Measurements from ENCODE around the gene CINP. TPM values are rescaled to one million over a fixed set of nuclear protein-coding genes. Genes with fewer than 3 reads are reported as not detected.

Gene CINP
- total and polyA plus RNA-seq, 9 of the 15 experiments (the other 6 are each of a cell fraction or from before 2014, with no cell fraction given): 36.3 to 63.2 (median 43.7) TPM

DNA sequence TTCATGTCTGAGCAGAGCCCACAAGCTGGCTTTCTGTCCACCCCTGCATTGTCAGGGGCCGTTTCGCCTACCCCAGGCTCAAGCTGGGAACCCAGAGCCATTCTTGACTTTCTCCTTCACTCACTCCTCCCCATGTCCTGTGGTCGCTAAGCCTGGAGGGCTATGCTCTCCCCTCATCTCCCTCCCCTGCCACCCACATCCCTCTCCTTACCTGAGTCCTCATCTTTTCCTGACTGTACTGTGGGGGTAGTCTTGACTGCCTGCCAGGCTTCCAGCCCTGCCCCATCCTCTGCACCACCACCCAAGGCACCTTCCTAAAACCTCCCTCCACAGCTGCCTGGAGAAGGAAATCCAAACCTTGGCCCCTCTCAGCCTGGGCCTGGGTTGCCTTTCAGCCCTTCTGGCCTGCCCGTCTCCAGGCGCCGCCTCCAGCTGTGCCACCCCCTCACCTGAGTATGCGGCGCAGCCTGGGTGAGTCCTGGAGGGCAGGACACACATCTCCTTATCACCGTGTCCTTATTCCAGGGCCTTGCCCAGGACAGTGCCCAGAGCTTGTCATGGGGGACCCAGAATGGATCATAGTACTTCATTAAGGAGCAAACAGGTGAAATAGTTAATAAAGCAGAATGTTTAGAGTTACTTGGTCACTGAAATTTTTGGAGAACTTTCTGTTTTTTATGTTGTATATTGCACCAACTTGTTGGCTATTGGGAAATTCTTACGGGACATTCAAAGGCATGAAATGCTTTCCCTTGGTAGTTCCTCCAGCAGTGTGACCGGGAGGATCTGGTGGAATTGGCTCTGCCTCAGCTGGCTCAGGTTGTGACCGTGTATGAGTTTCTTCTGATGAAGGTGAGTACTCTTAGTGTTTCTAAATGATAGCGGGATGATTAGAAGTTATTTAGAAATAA lies 28.6 kb downstream of the CINP start:
- no peaks in the 10 kb centered on the region for H3K27me3 ChIP-seq (ENCODE audit: control insufficient read depth in 2 of 2, insufficient read depth in 2 of 2, low read length in 2 of 2)
- in situ Hi-C loops (cut with MboI): no loop called here
- FAIRE-seq (no peak), DNase-seq (ENCODE audit: extremely low read depth in 1 of 4, low spot score in 3 of 4) (no peak), ATAC-seq (no peak)
- H3K9me3 ChIP-seq (replicated peaks; ENCODE audit: control insufficient read depth, insufficient read depth, low read depth, low read length): no peaks in the 10 kb centered on the region
- POLR2A ChIA-PET: interaction anchor here (0.6 kb wide), 1 partner anchor 16 kb away, joined by 4 read pairs; no protein-coding TSS in a partner anchor
- CTCF ChIA-PET (ENCODE audit: low intra/inter-chr PET ratio): no interaction called here
- H3K4me1 ChIP-seq (replicated peaks in 1 of 2; ENCODE audit: control insufficient read depth in 2 of 2, insufficient read depth in 2 of 2, low read length in 2 of 2): no peaks in the 10 kb centered on the region
- H3K27ac ChIP-seq (ENCODE audit: extremely low read depth, low read depth, low read length): no peak overlapping the region
- no peaks in the 10 kb centered on the region for H3K9me1 ChIP-seq (ENCODE audit: control insufficient read depth, insufficient read depth, low read length)
- no peak overlapping the region for H3K9ac ChIP-seq (ENCODE audit: insufficient read depth in 1 of 2, low read depth in 2 of 2, low read length in 2 of 2)
- no peaks in the 10 kb centered on the region for H4K20me1 ChIP-seq (replicated peaks; ENCODE audit: control insufficient read depth, insufficient read depth, low read length)
- H2AFZ ChIP-seq (ENCODE audit: low read depth, low read length): no peak overlapping the region
- no TSS peak for BruUV-seq (replicated peaks)
- intact Hi-C loops (cut with micrococcal nuclease): no loop called here
- TF ChIP-seq, protein P1, sequence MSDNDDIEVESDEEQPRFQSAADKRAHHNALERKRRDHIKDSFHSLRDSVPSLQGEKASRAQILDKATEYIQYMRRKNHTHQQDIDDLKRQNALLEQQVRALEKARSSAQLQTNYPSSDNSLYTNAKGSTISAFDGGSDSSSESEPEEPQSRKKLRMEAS (CRISPR knock-in tag; IDR thresholded peaks at IDR 0.05): no peak
- TF ChIP-seq, protein P2, sequence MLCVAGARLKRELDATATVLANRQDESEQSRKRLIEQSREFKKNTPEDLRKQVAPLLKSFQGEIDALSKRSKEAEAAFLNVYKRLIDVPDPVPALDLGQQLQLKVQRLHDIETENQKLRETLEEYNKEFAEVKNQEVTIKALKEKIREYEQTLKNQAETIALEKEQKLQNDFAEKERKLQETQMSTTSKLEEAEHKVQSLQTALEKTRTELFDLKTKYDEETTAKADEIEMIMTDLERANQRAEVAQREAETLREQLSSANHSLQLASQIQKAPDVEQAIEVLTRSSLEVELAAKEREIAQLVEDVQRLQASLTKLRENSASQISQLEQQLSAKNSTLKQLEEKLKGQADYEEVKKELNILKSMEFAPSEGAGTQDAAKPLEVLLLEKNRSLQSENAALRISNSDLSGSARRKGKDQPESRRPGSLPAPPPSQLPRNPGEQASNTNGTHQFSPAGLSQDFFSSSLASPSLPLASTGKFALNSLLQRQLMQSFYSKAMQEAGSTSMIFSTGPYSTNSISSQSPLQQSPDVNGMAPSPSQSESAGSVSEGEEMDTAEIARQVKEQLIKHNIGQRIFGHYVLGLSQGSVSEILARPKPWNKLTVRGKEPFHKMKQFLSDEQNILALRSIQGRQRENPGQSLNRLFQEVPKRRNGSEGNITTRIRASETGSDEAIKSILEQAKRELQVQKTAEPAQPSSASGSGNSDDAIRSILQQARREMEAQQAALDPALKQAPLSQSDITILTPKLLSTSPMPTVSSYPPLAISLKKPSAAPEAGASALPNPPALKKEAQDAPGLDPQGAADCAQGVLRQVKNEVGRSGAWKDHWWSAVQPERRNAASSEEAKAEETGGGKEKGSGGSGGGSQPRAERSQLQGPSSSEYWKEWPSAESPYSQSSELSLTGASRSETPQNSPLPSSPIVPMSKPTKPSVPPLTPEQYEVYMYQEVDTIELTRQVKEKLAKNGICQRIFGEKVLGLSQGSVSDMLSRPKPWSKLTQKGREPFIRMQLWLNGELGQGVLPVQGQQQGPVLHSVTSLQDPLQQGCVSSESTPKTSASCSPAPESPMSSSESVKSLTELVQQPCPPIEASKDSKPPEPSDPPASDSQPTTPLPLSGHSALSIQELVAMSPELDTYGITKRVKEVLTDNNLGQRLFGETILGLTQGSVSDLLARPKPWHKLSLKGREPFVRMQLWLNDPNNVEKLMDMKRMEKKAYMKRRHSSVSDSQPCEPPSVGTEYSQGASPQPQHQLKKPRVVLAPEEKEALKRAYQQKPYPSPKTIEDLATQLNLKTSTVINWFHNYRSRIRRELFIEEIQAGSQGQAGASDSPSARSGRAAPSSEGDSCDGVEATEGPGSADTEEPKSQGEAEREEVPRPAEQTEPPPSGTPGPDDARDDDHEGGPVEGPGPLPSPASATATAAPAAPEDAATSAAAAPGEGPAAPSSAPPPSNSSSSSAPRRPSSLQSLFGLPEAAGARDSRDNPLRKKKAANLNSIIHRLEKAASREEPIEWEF (CRISPR knock-in tag; IDR thresholded peaks at IDR 0.05): no peak
- TF ChIP-seq, protein P3, sequence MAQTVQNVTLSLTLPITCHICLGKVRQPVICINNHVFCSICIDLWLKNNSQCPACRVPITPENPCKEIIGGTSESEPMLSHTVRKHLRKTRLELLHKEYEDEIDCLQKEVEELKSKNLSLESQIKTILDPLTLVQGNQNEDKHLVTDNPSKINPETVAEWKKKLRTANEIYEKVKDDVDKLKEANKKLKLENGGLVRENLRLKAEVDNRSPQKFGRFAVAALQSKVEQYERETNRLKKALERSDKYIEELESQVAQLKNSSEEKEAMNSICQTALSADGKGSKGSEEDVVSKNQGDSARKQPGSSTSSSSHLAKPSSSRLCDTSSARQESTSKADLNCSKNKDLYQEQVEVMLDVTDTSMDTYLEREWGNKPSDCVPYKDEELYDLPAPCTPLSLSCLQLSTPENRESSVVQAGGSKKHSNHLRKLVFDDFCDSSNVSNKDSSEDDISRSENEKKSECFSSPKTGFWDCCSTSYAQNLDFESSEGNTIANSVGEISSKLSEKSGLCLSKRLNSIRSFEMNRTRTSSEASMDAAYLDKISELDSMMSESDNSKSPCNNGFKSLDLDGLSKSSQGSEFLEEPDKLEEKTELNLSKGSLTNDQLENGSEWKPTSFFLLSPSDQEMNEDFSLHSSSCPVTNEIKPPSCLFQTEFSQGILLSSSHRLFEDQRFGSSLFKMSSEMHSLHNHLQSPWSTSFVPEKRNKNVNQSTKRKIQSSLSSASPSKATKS (CRISPR knock-in tag; IDR thresholded peaks at IDR 0.05): no peak
- TF ChIP-seq CHD2 (IDR thresholded peaks at IDR 0.05; ENCODE audit: low read depth, low read length) (no peak), PHF20 (IDR thresholded peaks at IDR 0.05; ENCODE audit: partially characterized antibody) (no peak)
- H3K4me3 ChIP-seq: no peak overlapping the region
- 86% methylated on average over 9 of the region's 13 CpGs for WGBS (ENCODE audit: insufficient coverage, low coverage, missing lambda C conversion rate)
- H3K4me2 ChIP-seq (ENCODE audit: insufficient read depth, low read length): no peak overlapping the region
- H3K79me2 ChIP-seq (ENCODE audit: control insufficient read depth, insufficient read depth, low read length): no peaks in the 10 kb centered on the region
- peaks cover 14% of the 10 kb centered on the region; the same call in 1 of the 3 replicates for H3K36me3 ChIP-seq (ENCODE audit: control insufficient read depth, insufficient read depth, low read length)
